H1 (cell line): Measurements from ENCODE around the gene SNAPIN. TPM values are rescaled to one million over a fixed set of nuclear protein-coding genes. Genes with fewer than 3 reads are reported as not detected.

Source experiments
- CTCF ChIA-PET: fragments of 300-600 bp; sonication (Branson Sonifier 250); formaldehyde crosslinking; loops from one replicate; lab custom pipeline; 2021; ENCODE audit not compliant: partially characterized antibody; lab: Charles Lee
- POLR2A ChIA-PET: fragments of 300-600 bp; sonication (Branson Sonifier 250); formaldehyde crosslinking; loops from one replicate; lab custom pipeline; 2021; ENCODE audit warnings: inconsistent platforms; ENCODE audit not compliant: partially characterized antibody; lab: Charles Lee
- DNase-seq, 2 experiments: peaks; one replicate each; pipeline versions ENCODE4 v3.0.0 to v3.0.0-alpha.2; 2010 to 2022; ENCODE audit warnings: low spot score in 2 of 2, low read depth in 1 of 2, mixed read lengths in 1 of 2
- FAIRE-seq: peaks from 2 replicates; lab custom pipeline; 2011; peaks lifted over from hg19 to GRCh38; lab: Jason Lieb, UNC
- H2AFZ ChIP-seq: 2 replicates; pipeline ENCODE4 v1.8.1; 2012; ENCODE audit warnings: low read length, inconsistent platforms
- H2AK5ac ChIP-seq: 2 replicates; pipeline ENCODE4 v1.6.1; 2013; ENCODE audit warnings: low read depth, low read length
- H2BK120ac ChIP-seq: replicated peaks from 2 replicates; pipeline ENCODE3; 2013; ENCODE audit warnings: low read depth, low read length, inconsistent platforms
- H2BK12ac ChIP-seq: 2 replicates; pipeline ENCODE4 v1.6.1; 2013; ENCODE audit warnings: low read depth, low read length
- H2BK15ac ChIP-seq: 2 replicates; pipeline ENCODE4 v1.6.1; 2013; ENCODE audit warnings: low read length
- H2BK20ac ChIP-seq: 2 replicates; pipeline ENCODE4 v1.6.1; 2013; ENCODE audit warnings: low read length
- H2BK5ac ChIP-seq: 2 replicates; pipeline ENCODE4 v1.6.1; 2013; ENCODE audit warnings: low read depth, low read length
- H3K14ac ChIP-seq: 2 replicates; pipeline ENCODE4 v1.6.1; 2013; ENCODE audit warnings: inconsistent platforms; ENCODE audit not compliant: insufficient read length
- H3K18ac ChIP-seq: 2 replicates; pipeline ENCODE4 v1.6.1; 2013; ENCODE audit warnings: low read length; ENCODE audit errors: extremely low read depth
- H3K23ac ChIP-seq: 2 replicates; pipeline ENCODE4 v1.6.1; 2013; ENCODE audit warnings: inconsistent platforms; ENCODE audit not compliant: insufficient read length
- H3K23me2 ChIP-seq: 2 replicates; pipeline ENCODE4 v1.6.1; 2013; ENCODE audit warnings: low read depth, low read length
- H3K27ac ChIP-seq: 2 replicates; pipeline ENCODE4 v1.6.1; 2011; ENCODE audit warnings: low read depth, low read length, inconsistent platforms
- H3K27me3 ChIP-seq, 4 experiments: replicated peaks in 1 of 4; 1 replicate in 1 of 4; 2 replicates in 3 of 4; pipeline versions ENCODE4 v1.6.1 to v1.8.1; 2011 to 2013; ENCODE audit warnings: low read length in 3 of 4, mild to moderate bottlenecking in 3 of 4, inconsistent platforms in 2 of 4, mixed read lengths in 2 of 4, moderate library complexity in 1 of 4; ENCODE audit not compliant: control insufficient read depth in 3 of 4, insufficient read depth in 3 of 4; ENCODE audit errors: extremely low read depth in 1 of 4
- H3K36me3 ChIP-seq, 4 experiments: 2 replicates each; pipeline versions ENCODE4 v1.6.1 to v1.8.1; 2011 to 2013; ENCODE audit warnings: mild to moderate bottlenecking in 4 of 4, low read length in 3 of 4, moderate library complexity in 2 of 4, control low read depth in 1 of 4, inconsistent platforms in 1 of 4; ENCODE audit not compliant: insufficient read depth in 4 of 4, control insufficient read depth in 2 of 4
- H3K4ac ChIP-seq: replicated peaks from 2 replicates; pipeline ENCODE3; 2013; ENCODE audit warnings: low read length, low read depth, mixed read lengths, inconsistent platforms; ENCODE audit not compliant: insufficient read length
- H3K4me1 ChIP-seq, 4 experiments: replicated peaks in 1 of 4; 1 replicate in 1 of 4; 2 replicates in 3 of 4; pipeline versions ENCODE4 v1.6.1 to v1.8.1; 2011 to 2013; ENCODE audit warnings: low read length in 3 of 4, inconsistent platforms in 2 of 4, mixed read lengths in 1 of 4; ENCODE audit not compliant: insufficient read depth in 4 of 4, control insufficient read depth in 3 of 4
- H3K4me2 ChIP-seq, 2 experiments: 2 replicates each; pipeline versions ENCODE4 v1.6.1 to v1.8.1; 2011 to 2013; ENCODE audit warnings: low read depth in 2 of 2, low read length in 2 of 2, control low read depth in 1 of 2, inconsistent platforms in 1 of 2, mild to moderate bottlenecking in 1 of 2; ENCODE audit not compliant: insufficient read depth in 1 of 2
- H3K4me3 ChIP-seq, 4 experiments: fragments of 200-600, 300-600 bp in 1 of 4; sonication (generic), shearing (Covaris generic), sonication (Bioruptor Twin) in 1 of 4; 2 replicates each; pipeline versions ENCODE4 v1.5.1 to v1.8.1; 2011 to 2016; ENCODE audit warnings: low read length in 4 of 4, low read depth in 3 of 4, control low read depth in 2 of 4, inconsistent platforms in 2 of 4, mild to moderate bottlenecking in 2 of 4, mixed read lengths in 1 of 4, moderate library complexity in 1 of 4; ENCODE audit not compliant: insufficient read depth in 2 of 4; ENCODE audit errors: extremely low read depth in 1 of 4
- H3K56ac ChIP-seq: replicated peaks from 2 replicates; pipeline ENCODE3; 2013; ENCODE audit warnings: low read depth, mild to moderate bottlenecking, mixed read lengths, low read length, inconsistent platforms; ENCODE audit not compliant: insufficient read length
- H3K79me1 ChIP-seq: 2 replicates; pipeline ENCODE4 v1.6.1; 2013; ENCODE audit warnings: low read depth, low read length, control low read depth
- H3K79me2 ChIP-seq, 2 experiments: 2 replicates each; pipeline versions ENCODE4 v1.6.1 to v1.8.1; 2012 to 2013; ENCODE audit warnings: low read length in 2 of 2, mild to moderate bottlenecking in 2 of 2, inconsistent platforms in 1 of 2; ENCODE audit not compliant: insufficient read depth in 2 of 2, control insufficient read depth in 1 of 2
- H3K9ac ChIP-seq, 4 experiments: replicated peaks in 1 of 4; 1 replicate in 1 of 4; 2 replicates in 3 of 4; pipeline versions ENCODE4 v1.6.1 to v1.8.1; 2011 to 2013; ENCODE audit warnings: low read depth in 3 of 4, low read length in 3 of 4, control low read depth in 2 of 4, mild to moderate bottlenecking in 2 of 4, moderate library complexity in 2 of 4, inconsistent platforms in 1 of 4; ENCODE audit errors: extremely low read depth in 1 of 4
- H3K9me3 ChIP-seq, 2 experiments: 2 replicates each; pipeline versions ENCODE4 v1.6.1 to v1.8.1; 2012 to 2013; ENCODE audit warnings: mild to moderate bottlenecking in 2 of 2, moderate library complexity in 2 of 2, control low read depth in 1 of 2, inconsistent platforms in 1 of 2, low read depth in 1 of 2, low read length in 1 of 2, mixed read lengths in 1 of 2; ENCODE audit not compliant: insufficient read depth in 2 of 2
- H4K20me1 ChIP-seq, 2 experiments: replicated peaks in 1 of 2; 2 replicates each; pipeline versions ENCODE3 to v1.8.1; 2011 to 2013; ENCODE audit warnings: inconsistent platforms in 2 of 2, low read length in 2 of 2, mild to moderate bottlenecking in 1 of 2; ENCODE audit not compliant: insufficient read depth in 2 of 2, control insufficient read depth in 1 of 2
- H4K5ac ChIP-seq: 2 replicates; pipeline ENCODE4 v1.6.1; 2013; ENCODE audit warnings: low read length, low read depth, mixed read lengths, inconsistent platforms; ENCODE audit not compliant: insufficient read length
- H4K8ac ChIP-seq: 2 replicates; pipeline ENCODE4 v1.8.0; 2013; ENCODE audit warnings: mild to moderate bottlenecking, moderate library complexity, low read length, inconsistent platforms; ENCODE audit not compliant: insufficient read depth; ENCODE audit errors: extremely low read depth
- H4K91ac ChIP-seq: replicated peaks from 2 replicates; pipeline ENCODE3; 2013; ENCODE audit warnings: low read length, mixed read lengths, inconsistent platforms; ENCODE audit not compliant: insufficient read length
- ASH2L ChIP-seq: fragments of 200-600, 300-600 bp; sonication (generic); IDR thresholded peaks from one replicate; pipeline ENCODE4 v1.7.1; 2017; ENCODE audit warnings: low read length
- BACH1 ChIP-seq: IDR thresholded peaks from 2 replicates; pipeline ENCODE4 v1.6.1; 2012; ENCODE audit warnings: low read length, improper control_type of control experiment
- NRF1 ChIP-seq: IDR thresholded peaks from 2 replicates; pipeline ENCODE4 v1.6.1; 2011; ENCODE audit warnings: mild to moderate bottlenecking, low read depth, low read length, improper control_type of control experiment
- SP2 ChIP-seq: IDR thresholded peaks from 2 replicates; pipeline ENCODE4 v1.6.1; 2012; ENCODE audit warnings: mild to moderate bottlenecking, low read length, inconsistent platforms
- TBP ChIP-seq: IDR thresholded peaks from 2 replicates; pipeline ENCODE4 v1.6.1; 2011; ENCODE audit warnings: low read depth, low read length, improper control_type of control experiment
- WGBS, 2 experiments: shearing (Covaris generic) in 1 of 2; methylation state at CpG; one replicate each; pipeline versions ENCODE4 v1.1.6 to v1.1.7; 2013 to 2015; ENCODE audit warnings: low lambda C conversion rate in 2 of 2, mixed read lengths in 2 of 2, inconsistent platforms in 1 of 2, low coverage in 1 of 2, missing lambda C conversion rate in 1 of 2; ENCODE audit not compliant: insufficient replicate concordance in 2 of 2, insufficient coverage in 1 of 2, insufficient read length in 1 of 2; ENCODE audit errors: extremely low coverage in 1 of 2, missing lambda C conversion rate in 1 of 2; 5-methylcytosine and 5-hydroxymethylcytosine counted together
- polyA plus RNA-seq, 7 experiments: library from polyadenylated mRNA; depleted of rRNA in 3 of 7; stranded (reverse) in 5 of 7; unstranded in 2 of 7; fragments of >200 nt in 5 of 7; fragments of 200-250 nt in 2 of 7; gene quantifications; 1 replicate in 5 of 7; 2 replicates in 1 of 7; 4 replicates in 1 of 7; pipeline versions ENCODE4 v1.2.1 to v1.2.3, GENCODE V29; 2011 to 2013; ENCODE audit warnings: missing spikeins in 2 of 7, mixed read lengths in 2 of 7
- total RNA-seq: library from RNA; stranded (reverse); fragmentation: NEBNext Ultra II Directional; extraction: Animal tissue kit (Norgen Biotek cat#: 25700); gene quantifications from 2 replicates; pipeline ENCODE4 v1.2.1, GENCODE V29; 2021

Gene SNAPIN
- total and polyA plus RNA-seq, 2 of the 8 experiments (the other 6 are each of a cell fraction or from before 2014, with no cell fraction given) = 25.7 to 31.1 TPM

DNA sequence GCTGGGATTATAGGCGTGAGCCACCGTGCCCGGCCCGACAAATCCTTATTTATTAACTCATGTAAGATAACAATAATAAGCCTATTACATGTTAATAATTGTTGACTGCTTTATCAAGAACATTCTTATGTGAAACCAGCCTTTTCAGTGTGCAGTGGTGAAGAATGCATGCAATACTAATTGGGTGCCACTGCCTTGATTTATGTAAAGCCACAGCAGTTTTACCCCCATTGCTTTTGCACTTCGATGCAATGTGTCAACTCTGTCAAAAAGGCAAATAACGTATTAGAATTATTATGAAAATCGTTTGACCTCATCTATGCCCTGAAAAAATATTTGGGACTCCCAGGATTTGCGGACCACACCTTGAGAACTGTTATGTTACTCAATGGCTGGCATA lies 38.2 kb downstream of the SNAPIN start:
- H3K4me2 ChIP-seq = no peak overlapping the region
- peaks cover 3 to 18% (median 12%) of the 10 kb centered on the region in 4 experiments for H3K4me1 ChIP-seq
- H4K8ac ChIP-seq = no peak overlapping the region
- H3K9me3 ChIP-seq = no peaks in the 10 kb centered on the region
- peak overlapping the region; percentile 92; the same call in 1 of the 2 replicates for H2BK5ac ChIP-seq
- H3K18ac ChIP-seq = no peak overlapping the region
- no peak overlapping the region for H4K5ac ChIP-seq
- no peak overlapping the region for H2BK15ac ChIP-seq
- H4K91ac ChIP-seq = no peak overlapping the region
- H3K9ac ChIP-seq = no peak overlapping the region; a peak in 1 of 7 replicates
- H3K27me3 ChIP-seq = no peaks in the 10 kb centered on the region
- no peaks in the 10 kb centered on the region for H3K23me2 ChIP-seq
- H3K4me3 ChIP-seq = no peak overlapping the region
- DNase-seq (no peak), FAIRE-seq (no peak)
- POLR2A ChIA-PET = interaction anchor here (0.8 to 2.2 kb wide), 9 partner anchors 9 to 266 kb away, joined by 3 to 11 read pairs (median 4); partner anchors contain the start of genes CHTOP, SLC27A3 and SLC39A1
- H3K27ac ChIP-seq = no peak overlapping the region
- no peak overlapping the region for H3K14ac ChIP-seq
- no peak overlapping the region for H3K56ac ChIP-seq
- no peak overlapping the region for H2AFZ ChIP-seq
- H3K79me1 ChIP-seq = no peaks in the 10 kb centered on the region
- H4K20me1 ChIP-seq = no peaks in the 10 kb centered on the region
- H2AK5ac ChIP-seq = no peak overlapping the region
- no peaks in the 10 kb centered on the region for H3K79me2 ChIP-seq
- WGBS, 2 experiments = 78% methylated on average over 8 of the region's 8 CpGs; no CpG with 5 or more reads in 1 of the 2 experiments
- no peaks in the 10 kb centered on the region for H3K36me3 ChIP-seq
- no peak overlapping the region for H2BK120ac ChIP-seq
- no peak overlapping the region for H2BK20ac ChIP-seq
- H3K4ac ChIP-seq = no peak overlapping the region
- CTCF ChIA-PET = interaction anchor here (0.6 to 3.1 kb wide), 8 partner anchors 9 to 129 kb away, joined by 3 to 17 read pairs (median 4); partner anchors contain the start of gene NPR1
- no peak overlapping the region for H2BK12ac ChIP-seq
- H3K23ac ChIP-seq = no peak overlapping the region
- TF ChIP-seq BACH1 (no peak), TBP (no peak), NRF1 (no peak), ASH2L (no peak), SP2 (no peak)
